Aorta (tissue), 5 donors: ENCODE results near the gene ITIH1. TPM values are rescaled to one million over a fixed set of nuclear protein-coding genes. Genes with fewer than 3 reads are reported as not detected.

Experiments
- ATAC-seq: fragments of 200-7000 bp; cut with Tn5 transposase; one replicate; pipeline ENCODE4 v1.9.1; 2022; ENCODE audit warnings: moderate library complexity; ENCODE audit not compliant: low FRiP score
- DNase-seq, 2 donors: peaks; one replicate each; pipeline ENCODE4 v3.0.0-alpha.2; 2020
- H3K27ac ChIP-seq, 2 donors: one replicate each; pipeline ENCODE4 v1.5.1; 2013; ENCODE audit warnings: low read length in 2 of 2, mild to moderate bottlenecking in 2 of 2, moderate library complexity in 2 of 2, control low read depth in 1 of 2, inconsistent platforms in 1 of 2, low read depth in 1 of 2
- H3K27me3 ChIP-seq, 2 donors: one replicate each; pipeline ENCODE4 v1.6.1; 2013; ENCODE audit warnings: control low read depth in 1 of 2, low read length in 1 of 2, mild to moderate bottlenecking in 1 of 2, moderate library complexity in 1 of 2; ENCODE audit not compliant: insufficient read depth in 2 of 2, control insufficient read depth in 1 of 2
- H3K36me3 ChIP-seq, 2 donors: one replicate each; pipeline ENCODE4 v1.6.1; 2013; ENCODE audit warnings: control low read depth in 1 of 2, low read length in 1 of 2, mild to moderate bottlenecking in 1 of 2; ENCODE audit not compliant: insufficient read depth in 2 of 2, control insufficient read depth in 1 of 2
- H3K4me1 ChIP-seq, 2 donors: one replicate each; pipeline ENCODE4 v1.6.1; 2013; ENCODE audit warnings: low read length in 2 of 2, control low read depth in 1 of 2, mild to moderate bottlenecking in 1 of 2, moderate library complexity in 1 of 2; ENCODE audit not compliant: insufficient read depth in 2 of 2, control insufficient read depth in 1 of 2
- H3K4me3 ChIP-seq, 2 donors: one replicate each; pipeline ENCODE4 v1.5.1; 2013; ENCODE audit warnings: low read length in 2 of 2, control low read depth in 1 of 2, mild to moderate bottlenecking in 1 of 2
- H3K9me3 ChIP-seq: one replicate; pipeline ENCODE4 v1.6.1; 2013; ENCODE audit warnings: mild to moderate bottlenecking, low read length; ENCODE audit not compliant: control insufficient read depth
- WGBS, 2 donors: extraction: QIAGEN DNeasy Blood & Tissue Kit; methylation state at CpG; one replicate each; pipeline ENCODE4 v1.1.7; 2013; 5-methylcytosine and 5-hydroxymethylcytosine counted together
- intact Hi-C, 2 donors: fragments of 100-400 bp; cut with DNase I; formaldehyde crosslinking; loops; one replicate each; pipeline versions ENCODE4 v1.14.2 to v1.15.0; 2022
- polyA plus RNA-seq, 2 donors: library from polyadenylated mRNA; stranded (reverse); fragments of 200-250 nt; gene quantifications; one replicate each; pipeline ENCODE4 v1.2.3, GENCODE V29; 2013
- total RNA-seq, 2 donors: library from RNA; stranded (reverse); fragmentation: NEBNext Ultra II Directional; extraction: Animal tissue kit (Norgen Biotek cat#: 25700); gene quantifications; one replicate each; pipeline ENCODE4 v1.2.1, GENCODE V29; 2021
- donor health status: healthy with polysubstance abuse.
- donor health status: Bipolar disorder and iron deficiency.
- donor health status: DM: no; HTN: no; CAD: no.
- donor health status: DM: no; HTN: no; CAD: no.
- donor health status: DM: yes; HTN: yes; CAD: no.

The ITIH1 gene
- total and polyA plus RNA-seq, 4 donors, result 0.50 TPM; not detected in 3

DNA sequence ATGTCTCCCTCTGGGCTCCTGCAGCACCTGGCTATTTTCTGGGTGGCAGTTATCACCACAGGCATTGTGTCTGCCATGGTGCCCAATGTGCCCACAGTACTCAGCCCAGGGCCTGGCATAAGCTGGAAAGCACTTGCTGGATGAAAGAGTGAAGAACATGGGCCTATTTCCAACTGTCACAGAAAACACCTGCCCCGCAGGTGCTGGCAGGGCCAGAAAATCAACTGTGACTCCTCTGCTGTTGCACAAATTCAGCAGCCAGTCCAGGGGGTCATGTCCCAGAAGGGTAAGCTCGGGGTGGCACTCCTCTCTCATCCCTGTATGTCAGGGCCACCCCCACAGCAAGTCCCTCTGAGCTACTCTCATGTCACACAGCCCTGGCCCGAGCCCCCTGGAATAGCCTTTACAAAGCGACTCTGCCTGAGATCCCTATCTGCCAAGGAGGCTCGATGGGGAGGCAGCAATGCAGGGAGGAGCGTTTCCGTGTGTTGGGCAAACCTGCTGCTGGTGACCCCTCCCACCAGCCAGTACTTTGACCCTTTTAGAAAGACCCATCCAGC is 34.1 kb downstream of the ITIH1 start:
- WGBS, 2 donors, result 82 to 94% methylated on average over 7 of the region's 7 CpGs
- DNase-seq, result no peak
- Histone ChIP-seq H3K9me3 (no peaks in the 10 kb centered on the region), H3K4me1 (no peaks in the 10 kb centered on the region), H3K27ac (no peak overlapping the region), H3K27me3 (no peaks in the 10 kb centered on the region), H3K36me3 (no peaks in the 10 kb centered on the region), H3K4me3 (no peak overlapping the region)
- intact Hi-C loops, result no loop called here
- no peak for ATAC-seq

DNA sequence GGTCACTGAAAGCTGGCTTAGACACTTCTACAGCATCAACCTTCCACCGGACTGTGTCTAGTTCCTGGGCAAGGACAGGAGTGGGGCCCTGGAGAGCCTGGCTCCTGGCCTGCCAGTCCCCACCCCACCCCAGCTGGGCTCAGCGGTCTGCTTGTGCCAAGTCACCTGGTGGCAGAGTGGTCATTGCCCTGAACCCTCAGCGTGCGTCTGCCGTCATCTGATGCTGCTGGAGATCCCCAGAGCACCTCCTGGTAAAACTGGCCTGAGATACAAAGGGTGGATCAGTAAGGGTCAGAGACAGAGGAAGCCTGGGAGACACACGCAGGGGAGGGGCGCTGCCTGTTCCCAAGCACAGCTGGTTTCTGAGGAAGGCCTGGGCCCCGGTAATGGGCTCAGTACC is 36.4 kb downstream of the ITIH1 start:
- intact Hi-C loops, result no loop called here
- no peaks in the 10 kb centered on the region for H3K27me3 ChIP-seq
- H3K4me1 ChIP-seq, result no peaks in the 10 kb centered on the region
- H3K27ac ChIP-seq, result no peak overlapping the region
- no peaks in the 10 kb centered on the region for H3K9me3 ChIP-seq
- DNase-seq, result no peak
- ATAC-seq, result no peak
- H3K4me3 ChIP-seq, result no peak overlapping the region
- no peaks in the 10 kb centered on the region for H3K36me3 ChIP-seq
- 84 to 86% methylated on average over 8 of the region's 8 CpGs for WGBS, 2 donors

DNA sequence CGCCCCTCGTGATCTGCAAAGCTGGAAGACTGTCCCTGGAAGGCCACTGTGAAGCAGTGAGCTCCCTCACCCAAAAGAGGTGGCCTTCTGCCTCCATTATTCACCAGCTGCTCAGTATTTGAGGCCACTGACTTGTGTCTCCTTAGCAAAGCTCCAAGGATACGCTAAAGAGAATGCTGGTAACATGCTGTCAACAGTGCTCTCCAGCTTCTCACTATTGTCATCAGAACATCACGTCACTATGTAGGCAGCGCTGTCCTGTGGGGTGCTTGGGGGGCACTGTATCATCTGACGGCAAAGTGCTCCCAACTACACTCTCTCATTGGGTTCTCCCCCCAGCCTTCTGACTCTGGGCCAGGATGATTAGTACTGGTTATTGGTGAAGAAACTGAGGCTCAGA is 38.8 kb downstream of the ITIH1 start:
- intact Hi-C loops, result no loop called here
- no peaks in the 10 kb centered on the region for H3K4me1 ChIP-seq
- no peaks in the 10 kb centered on the region for H3K36me3 ChIP-seq
- H3K4me3 ChIP-seq, result no peak overlapping the region
- ATAC-seq (no peak), DNase-seq (no peak)
- no peak overlapping the region for H3K27ac ChIP-seq
- WGBS, 2 donors, result 89 to 92% methylated on average over 6 of the region's 6 CpGs
- H3K9me3 ChIP-seq, result no peaks in the 10 kb centered on the region
- H3K27me3 ChIP-seq, result no peaks in the 10 kb centered on the region

DNA sequence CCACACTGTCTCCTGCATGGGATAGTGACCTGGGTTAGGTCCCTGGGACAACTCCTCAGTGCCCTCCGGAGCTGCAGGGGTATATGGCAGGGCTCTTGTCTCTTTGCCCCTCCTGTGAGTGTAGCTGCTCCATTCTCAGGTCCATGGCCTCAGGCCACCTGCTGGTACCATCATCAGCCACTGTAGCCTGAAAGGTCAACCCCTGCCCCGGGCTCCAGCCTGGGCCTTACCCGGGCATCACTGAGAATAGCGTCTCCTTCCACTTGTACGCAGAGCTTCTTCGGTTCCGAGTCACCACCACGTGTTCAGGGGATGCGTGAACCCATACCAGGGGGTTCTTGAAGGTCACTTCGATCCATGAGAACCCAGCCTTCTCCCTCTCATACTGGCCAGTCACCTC is 39.3 kb downstream of the ITIH1 start:
- H3K27ac ChIP-seq, result no peak overlapping the region
- no peak overlapping the region for H3K4me3 ChIP-seq
- no peaks in the 10 kb centered on the region for H3K4me1 ChIP-seq
- H3K36me3 ChIP-seq, result no peaks in the 10 kb centered on the region
- 94 to 95% methylated on average over 10 of the region's 10 CpGs for WGBS, 2 donors
- intact Hi-C loops, result no loop called here
- ATAC-seq (no peak), DNase-seq (no peak)
- no peaks in the 10 kb centered on the region for H3K27me3 ChIP-seq
- H3K9me3 ChIP-seq, result no peaks in the 10 kb centered on the region

- Histone ChIP-seq H3K4me3 (no peak overlapping the region), H3K27ac (no peak overlapping the region), H3K27me3 (no peaks in the 10 kb centered on the region), H3K36me3 (no peaks in the 10 kb centered on the region), H3K4me1 (no peaks in the 10 kb centered on the region), H3K9me3 (no peaks in the 10 kb centered on the region)
- intact Hi-C loops, result no loop called here
- no peak for ATAC-seq
- no peak for DNase-seq
- WGBS, 2 donors, result 95 to 96% methylated on average over 10 of the region's 10 CpGs
These were observed 39.8 kb downstream of the ITIH1 start for GRCh38 chr3:52817221-52817620.

DNA sequence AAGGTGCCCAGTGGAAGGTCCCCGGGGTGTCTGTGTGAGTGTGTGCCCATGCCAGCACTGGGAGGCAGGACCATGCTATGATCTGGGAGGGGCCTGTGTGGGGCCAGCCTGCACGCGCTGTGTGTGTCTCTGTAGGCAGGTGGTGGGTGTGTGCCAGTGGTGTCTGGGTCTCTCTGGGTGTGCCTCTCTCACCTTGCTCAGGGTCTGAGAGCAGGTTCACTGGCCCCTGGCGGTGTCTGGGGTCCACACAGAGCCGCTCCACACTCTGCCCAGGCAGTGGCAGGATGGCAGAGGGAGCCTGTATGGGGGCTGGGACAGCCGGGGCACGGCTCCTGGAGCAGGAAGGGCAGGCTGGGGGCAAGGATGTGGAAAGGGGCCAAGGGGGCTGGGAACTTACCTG is 40.5 kb downstream of the ITIH1 start:
- Histone ChIP-seq H3K27me3 (no peaks in the 10 kb centered on the region), H3K27ac (no peak overlapping the region), H3K4me3 (no peak overlapping the region), H3K9me3 (no peaks in the 10 kb centered on the region), H3K36me3 (no peaks in the 10 kb centered on the region), H3K4me1 (no peaks in the 10 kb centered on the region)
- intact Hi-C loops, result no loop called here
- WGBS, 2 donors, result 93 to 95% methylated on average over 7 of the region's 7 CpGs
- DNase-seq (no peak), ATAC-seq (no peak)

GRCh38 chr3:52819936-52820335 is 42.5 kb downstream of the ITIH1 start:
- intact Hi-C loops, result no loop called here
- Histone ChIP-seq H3K27me3 (no peaks in the 10 kb centered on the region), H3K27ac (no peak overlapping the region), H3K4me1 (no peaks in the 10 kb centered on the region), H3K36me3 (no peaks in the 10 kb centered on the region), H3K9me3 (no peaks in the 10 kb centered on the region), H3K4me3 (no peak overlapping the region)
- ATAC-seq, result no peak
- no peak for DNase-seq
- WGBS, 2 donors, result 67 to 73% methylated on average over 2 of the region's 2 CpGs

GRCh38 chr3:52820736-52821135 is 43.3 kb downstream of the ITIH1 start:
- 59 to 61% methylated on average over 11 of the region's 11 CpGs for WGBS, 2 donors
- DNase-seq (no peak), ATAC-seq (no peak)
- Histone ChIP-seq H3K9me3 (no peaks in the 10 kb centered on the region), H3K4me3 (no peak overlapping the region), H3K36me3 (peaks cover 0 to 2% of the 10 kb centered on the region in 2 donors), H3K27me3 (no peaks in the 10 kb centered on the region), H3K4me1 (no peaks in the 10 kb centered on the region), H3K27ac (no peak overlapping the region)
- intact Hi-C loops, result no loop called here

GRCh38 chr3:52822363-52822762 is 45.0 kb downstream of the ITIH1 start:
- Histone ChIP-seq H3K4me3 (no peak overlapping the region), H3K27me3 (no peaks in the 10 kb centered on the region), H3K27ac (no peak overlapping the region), H3K36me3 (peaks cover 0 to 2% of the 10 kb centered on the region in 2 donors), H3K9me3 (no peaks in the 10 kb centered on the region), H3K4me1 (no peaks in the 10 kb centered on the region)
- intact Hi-C loops, result no loop called here
- DNase-seq (no peak), ATAC-seq (no peak)
- 90 to 93% methylated on average over 5 of the region's 5 CpGs for WGBS, 2 donors
